AG09319 (cell line): ENCODE results near the gene PDF.
"Not testable (repeated sequence)": the region's sequence is repeated elsewhere in the genome, so short reads cannot be mapped to it uniquely, and the experiment has no call there.

Source experiments
- DNase-seq: peaks from one replicate; pipeline ENCODE4 v3.0.0-alpha.2; 2010; ENCODE audit warnings: low read depth; ENCODE audit errors: extremely low read depth
- CTCF ChIP-seq: IDR thresholded peaks from 2 replicates; pipeline ENCODE4 v1.5.1; 2011; ENCODE audit warnings: low read depth, mild to moderate bottlenecking, inconsistent platforms, low read length, moderate library complexity

The PDF gene

GRCh38 chr16:69307856-69308255 lies 22.5 kb downstream of the PDF start:
- no peak for DNase-seq

GRCh38 chr16:69307091-69307490 lies 23.3 kb downstream of the PDF start:
- TF ChIP-seq CTCF: no peak
- DNase-seq: no peak

More at GRCh38 chr16:69307856-69308255, 22.5 kb downstream of the PDF start:
- TF ChIP-seq CTCF: no peak

GRCh38 chr16:69306031-69306430 lies 24.4 kb downstream of the PDF start:
- no peak for TF ChIP-seq CTCF

GRCh38 chr16:69302301-69302700 lies 28.1 kb downstream of the PDF start:
- no peak for TF ChIP-seq CTCF
- no peak for DNase-seq

More at GRCh38 chr16:69306031-69306430, 24.4 kb downstream of the PDF start:
- no peak for DNase-seq

GRCh38 chr16:69301861-69302260 lies 28.5 kb downstream of the PDF start:
- TF ChIP-seq CTCF: no peak
- no peak for DNase-seq

GRCh38 chr16:69301187-69301586 lies 29.2 kb downstream of the PDF start:
- DNase-seq: no peak
- TF ChIP-seq CTCF: no peak

- no peak for TF ChIP-seq CTCF
- no peak for DNase-seq
Measured at GRCh38 chr16:69298261-69298660, 32.1 kb downstream of the PDF start.

- not testable (repeated sequence) for DNase-seq
Measured at GRCh38 chr16:69296771-69297170, 33.6 kb downstream of the PDF start.
